Breast epithelium (tissue), 3 donors: ENCODE measurements around the gene TTPAL.

ENCODE experiments used
- POLR2A ChIP-seq: fragments of 450-650 bp; IDR thresholded peaks from one replicate; pipeline ENCODE4 v1.6.1; 2016; ENCODE audit warnings: antibody characterized with exemption, mild to moderate bottlenecking, moderate library complexity
- POLR2AphosphoS5 ChIP-seq, 3 donors: sonication (generic); formaldehyde crosslinking; IDR thresholded peaks; one replicate each; pipeline ENCODE4 v1.6.1; 2017; ENCODE audit warnings: antibody characterized with exemption in 3 of 3
- TF ChIP-seq, protein P1 (sequence below), 3 donors: fragments of 450-650 bp; IDR thresholded peaks; one replicate each; pipeline ENCODE4 v1.5.1; 2016 to 2017; ENCODE audit warnings: antibody characterized with exemption in 3 of 3, mild to moderate bottlenecking in 3 of 3, moderate library complexity in 3 of 3

- TF ChIP-seq, protein P1, sequence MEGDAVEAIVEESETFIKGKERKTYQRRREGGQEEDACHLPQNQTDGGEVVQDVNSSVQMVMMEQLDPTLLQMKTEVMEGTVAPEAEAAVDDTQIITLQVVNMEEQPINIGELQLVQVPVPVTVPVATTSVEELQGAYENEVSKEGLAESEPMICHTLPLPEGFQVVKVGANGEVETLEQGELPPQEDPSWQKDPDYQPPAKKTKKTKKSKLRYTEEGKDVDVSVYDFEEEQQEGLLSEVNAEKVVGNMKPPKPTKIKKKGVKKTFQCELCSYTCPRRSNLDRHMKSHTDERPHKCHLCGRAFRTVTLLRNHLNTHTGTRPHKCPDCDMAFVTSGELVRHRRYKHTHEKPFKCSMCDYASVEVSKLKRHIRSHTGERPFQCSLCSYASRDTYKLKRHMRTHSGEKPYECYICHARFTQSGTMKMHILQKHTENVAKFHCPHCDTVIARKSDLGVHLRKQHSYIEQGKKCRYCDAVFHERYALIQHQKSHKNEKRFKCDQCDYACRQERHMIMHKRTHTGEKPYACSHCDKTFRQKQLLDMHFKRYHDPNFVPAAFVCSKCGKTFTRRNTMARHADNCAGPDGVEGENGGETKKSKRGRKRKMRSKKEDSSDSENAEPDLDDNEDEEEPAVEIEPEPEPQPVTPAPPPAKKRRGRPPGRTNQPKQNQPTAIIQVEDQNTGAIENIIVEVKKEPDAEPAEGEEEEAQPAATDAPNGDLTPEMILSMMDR (IDR thresholded peaks at IDR 0.05) = no peak
- no peak for TF ChIP-seq POLR2A
- no peak for TF ChIP-seq POLR2AphosphoS5 (IDR thresholded peaks at IDR 0.05)
Observed at GRCh38 chr20:44489223-44489622, 13.5 kb downstream of the TTPAL start.
